Esophagus muscularis mucosa (tissue), 3 donors: ENCODE data around the gene ARID4B.

Experiments used
- CTCF ChIP-seq, 3 experiments: fragments of 200-600 bp in 2 of 3; fragments of 450-650 bp in 1 of 3; sonication (generic) in 2 of 3; IDR thresholded peaks; one replicate each; pipeline ENCODE4 v1.5.1; 2017 to 2019; ENCODE audit warnings: antibody characterized with exemption in 3 of 3, mild to moderate bottlenecking in 2 of 3, moderate library complexity in 1 of 3
- POLR2AphosphoS5 ChIP-seq, 2 donors: sonication (generic); formaldehyde crosslinking; IDR thresholded peaks; one replicate each; pipeline ENCODE4 v1.6.1; 2017; ENCODE audit warnings: antibody characterized with exemption in 2 of 2

GRCh38 chr1:235304549-235305451 lies 23.2 kb downstream of the ARID4B start:
- TF ChIP-seq POLR2AphosphoS5 (IDR thresholded peaks at IDR 0.05) = no peak
- TF ChIP-seq CTCF (IDR thresholded peaks at IDR 0.05) = no peak
